OCI-LY7 (cell line): ENCODE measurements around the gene GLMP. TPM values are rescaled to one million over a fixed set of nuclear protein-coding genes. Genes with fewer than 3 reads are reported as not detected.

Source experiments
- BruUV-seq: library from RNA; stranded (reverse); fragments of 400-500 nt; replicated peaks from 2 replicates; lab custom pipeline; 2021; lab: Mats Ljungman, UMichigan
- CTCF ChIA-PET: fragments of 300-600 bp; sonication (Branson Sonifier 250); formaldehyde crosslinking; loops from one replicate; lab custom pipeline; 2022; ENCODE audit warnings: antibody characterized with exemption; ENCODE audit not compliant: unreplicated experiment; lab: Charles Lee
- POLR2A ChIA-PET: fragments of 300-600 bp; sonication (Branson Sonifier 250); formaldehyde crosslinking; loops from one replicate; lab custom pipeline; 2022; ENCODE audit warnings: antibody characterized with exemption; lab: Charles Lee
- DNase-seq: peaks from one replicate; pipeline ENCODE4 v3.0.0-alpha.2; 2015; ENCODE audit warnings: low spot score
- H2AFZ ChIP-seq: fragments of 200-600 bp; sonication (generic), shearing (Covaris generic); 2 replicates; pipeline ENCODE4 v1.6.1; 2014; ENCODE audit warnings: mild to moderate bottlenecking, antibody characterized with exemption, low read length, moderate library complexity
- H3K27ac ChIP-seq: fragments of 200-600 bp; sonication (generic); 2 replicates; pipeline ENCODE4 v1.5.1; 2014; ENCODE audit warnings: mixed run types, low read depth, mild to moderate bottlenecking, moderate library complexity, low read length, inconsistent platforms; ENCODE audit not compliant: poor library complexity, severe bottlenecking
- H3K36me3 ChIP-seq: fragments of 200-600 bp; sonication (generic); 2 replicates; pipeline ENCODE4 v1.6.1; 2014; ENCODE audit warnings: mild to moderate bottlenecking, antibody characterized with exemption, low read length, moderate library complexity, mixed read lengths; ENCODE audit not compliant: insufficient read depth
- H3K4me1 ChIP-seq: fragments of 200-600 bp; sonication (generic); 2 replicates; pipeline ENCODE4 v1.5.1; 2014; ENCODE audit warnings: mild to moderate bottlenecking, low read length; ENCODE audit not compliant: insufficient read depth, poor library complexity, severe bottlenecking
- H3K4me2 ChIP-seq: fragments of 200-600 bp; sonication (generic); 2 replicates; pipeline ENCODE4 v1.6.1; 2014; ENCODE audit warnings: mild to moderate bottlenecking, low read length
- H3K4me3 ChIP-seq: fragments of 200-600 bp; sonication (generic); 2 replicates; pipeline ENCODE4 v1.5.1; 2014; ENCODE audit warnings: mild to moderate bottlenecking, low read depth, low read length; ENCODE audit not compliant: poor library complexity, severe bottlenecking
- H3K79me2 ChIP-seq: fragments of 200-600 bp; sonication (generic); 2 replicates; pipeline ENCODE4 v1.6.1; 2016; ENCODE audit warnings: low read depth, mild to moderate bottlenecking, low read length, moderate library complexity, mixed read lengths; ENCODE audit not compliant: insufficient read depth
- H3K9me2 ChIP-seq: fragments of 200-600 bp; sonication (generic); 2 replicates; pipeline ENCODE4 v1.6.1; 2016; ENCODE audit warnings: mild to moderate bottlenecking, low read length, mixed read lengths; ENCODE audit not compliant: insufficient read depth
- H3K9me3 ChIP-seq: fragments of 200-600 bp; sonication (generic); 2 replicates; pipeline ENCODE4 v1.6.1; 2014; ENCODE audit warnings: mild to moderate bottlenecking, mixed run types, low read length, mixed read lengths
- H4K20me1 ChIP-seq: fragments of 200-600 bp; sonication (generic); 2 replicates; pipeline ENCODE4 v1.6.1; 2014; ENCODE audit warnings: mild to moderate bottlenecking, antibody characterized with exemption, low read length, moderate library complexity, mixed read lengths; ENCODE audit not compliant: insufficient read depth
- CTCF ChIP-seq: fragments of 200-600 bp; sonication (generic); conservative IDR thresholded peaks from 2 replicates; pipeline ENCODE4 v1.5.1; 2014; ENCODE audit warnings: mild to moderate bottlenecking, antibody characterized with exemption, low read length, moderate library complexity, mixed read lengths
- EZH2phosphoT487 ChIP-seq: fragments of 200-600 bp; sonication (generic); IDR thresholded peaks from 2 replicates; pipeline ENCODE4 v1.6.1; 2018; ENCODE audit warnings: low read depth, borderline replicate concordance, mild to moderate bottlenecking, mixed run types, antibody characterized with exemption, low read length, moderate library complexity, mixed read lengths
- intact Hi-C: fragments of 100-400 bp; cut with micrococcal nuclease; formaldehyde crosslinking; loops from one replicate; pipeline ENCODE4 v1.10.0; 2022; ENCODE audit not compliant: unreplicated experiment
- total RNA-seq, 2 experiments: library from RNA; depleted of rRNA in 1 of 2; stranded (reverse); fragments of >200 nt in 1 of 2; shearing (Covaris generic) in 1 of 2; gene quantifications; 2 replicates each; pipeline ENCODE4 v1.2.3, GENCODE V29; 2014 to 2022

GLMP gene
- total RNA-seq, 2 experiments from 2014 or later = 0.60 to 4.9 TPM

GRCh38 chr1:156246781-156247459, 48.6 kb downstream of the GLMP start:
- TF ChIP-seq CTCF (no peak), EZH2phosphoT487 (no peak)
- H4K20me1 ChIP-seq = no peaks in the 10 kb centered on the region; the same call in 1 of the 2 replicates
- ChIA-PET POLR2A (no interaction called here), CTCF (no interaction called here)
- BruUV-seq = no TSS peak
- no peak overlapping the region for H3K4me3 ChIP-seq
- peaks cover 36% of the 10 kb centered on the region for H3K36me3 ChIP-seq
- no peak overlapping the region for H3K27ac ChIP-seq
- intact Hi-C loops = no loop called here
- DNase-seq = no peak
- H3K4me2 ChIP-seq = no peak overlapping the region
- no peak overlapping the region for H2AFZ ChIP-seq
- H3K9me3 ChIP-seq = no peaks in the 10 kb centered on the region
- H3K4me1 ChIP-seq = no peaks in the 10 kb centered on the region
- no peaks in the 10 kb centered on the region for H3K9me2 ChIP-seq
- H3K79me2 ChIP-seq = no peaks in the 10 kb centered on the region

GRCh38 chr1:156246241-156246780, 49.2 kb downstream of the GLMP start:
- H3K79me2 ChIP-seq = no peaks in the 10 kb centered on the region
- H3K4me2 ChIP-seq = no peak overlapping the region
- H4K20me1 ChIP-seq = no peaks in the 10 kb centered on the region; the same call in 1 of the 2 replicates
- no peaks in the 10 kb centered on the region for H3K4me1 ChIP-seq
- no peaks in the 10 kb centered on the region for H3K9me2 ChIP-seq
- no peak for DNase-seq
- no peak overlapping the region for H3K27ac ChIP-seq
- TF ChIP-seq EZH2phosphoT487 (no peak), CTCF (no peak)
- H3K9me3 ChIP-seq = no peaks in the 10 kb centered on the region
- intact Hi-C loops = no loop called here
- ChIA-PET CTCF (no interaction called here), POLR2A (interaction anchor here (0.9 kb wide), 1 partner anchor 117 kb away, joined by 3 read pairs; no protein-coding TSS in a partner anchor)
- peaks cover 30% of the 10 kb centered on the region for H3K36me3 ChIP-seq
- BruUV-seq = no TSS peak
- no peak overlapping the region for H3K4me3 ChIP-seq
- H2AFZ ChIP-seq = no peak overlapping the region
